BLaER1 treated with 17β-estradiol and CSF1 and Interleukin-3, amounts not matched to agents 10 nM and 100 nM (cell line): ENCODE results near the gene FLT4.

ENCODE experiments used
- H3K27ac ChIP-seq, 11 experiments: shearing (Covaris generic); formaldehyde crosslinking; 2 replicates each; pipeline ENCODE4 v1.8.1; 2022
- H3K27me3 ChIP-seq, 11 experiments: shearing (Covaris generic); formaldehyde crosslinking; 2 replicates each; pipeline ENCODE4 v1.8.1; 2022
- H3K36me3 ChIP-seq, 11 experiments: shearing (Covaris generic); formaldehyde crosslinking; 2 replicates each; pipeline ENCODE4 v1.8.1; 2022
- H3K4me1 ChIP-seq, 10 experiments: shearing (Covaris generic); formaldehyde crosslinking; 2 replicates each; pipeline ENCODE4 v1.8.1; 2022
- H3K4me2 ChIP-seq, 11 experiments: shearing (Covaris generic); formaldehyde crosslinking; 2 replicates each; pipeline ENCODE4 v1.8.1; 2022
- H3K4me3 ChIP-seq, 10 experiments: shearing (Covaris generic); formaldehyde crosslinking; 2 replicates each; pipeline ENCODE4 v1.8.1; 2022
- H3K9ac ChIP-seq, 11 experiments: shearing (Covaris generic); formaldehyde crosslinking; 2 replicates each; pipeline ENCODE4 v1.8.1; 2022
- H3K9me3 ChIP-seq, 11 experiments: shearing (Covaris generic); formaldehyde crosslinking; replicated peaks in 1 of 11; 2 replicates each; pipeline ENCODE4 v1.8.1; 2022
- H4K20me1 ChIP-seq, 11 experiments: shearing (Covaris generic); formaldehyde crosslinking; 2 replicates each; pipeline ENCODE4 v1.8.1; 2022
- Cebpa-rat ChIP-seq, 11 experiments: shearing (Covaris generic); IDR thresholded peaks; 2 replicates each; pipeline ENCODE4 v1.8.1; 2022

FLT4 gene

GRCh38 chr5:180646963-180647305, 2.5 kb downstream of the FLT4 start:
- no peak overlapping the region for H3K27ac ChIP-seq
- H3K9ac ChIP-seq, result no peak overlapping the region
- H4K20me1 ChIP-seq, result peaks cover 0 to 26% (median 0%) of the 10 kb centered on the region in 11 experiments; a peak in 6 of 22 replicates
- no peak for TF ChIP-seq Cebpa-rat (IDR thresholded peaks at IDR 0.05)
- H3K4me1 ChIP-seq, result peaks cover 0 to 23% (median 11%) of the 10 kb centered on the region in 10 experiments; a peak in 11 of 20 replicates
- H3K36me3 ChIP-seq, result no peaks in the 10 kb centered on the region
- peaks cover 55 to 79% (median 75%) of the 10 kb centered on the region in 11 experiments for H3K27me3 ChIP-seq
- peaks cover 0 to 7% (median 0%) of the 10 kb centered on the region in 11 experiments; a peak in 4 of 22 replicates for H3K9me3 ChIP-seq
- no peak overlapping the region; a peak in 1 of 22 replicates for H3K4me2 ChIP-seq
- no peak overlapping the region for H3K4me3 ChIP-seq

DNA sequence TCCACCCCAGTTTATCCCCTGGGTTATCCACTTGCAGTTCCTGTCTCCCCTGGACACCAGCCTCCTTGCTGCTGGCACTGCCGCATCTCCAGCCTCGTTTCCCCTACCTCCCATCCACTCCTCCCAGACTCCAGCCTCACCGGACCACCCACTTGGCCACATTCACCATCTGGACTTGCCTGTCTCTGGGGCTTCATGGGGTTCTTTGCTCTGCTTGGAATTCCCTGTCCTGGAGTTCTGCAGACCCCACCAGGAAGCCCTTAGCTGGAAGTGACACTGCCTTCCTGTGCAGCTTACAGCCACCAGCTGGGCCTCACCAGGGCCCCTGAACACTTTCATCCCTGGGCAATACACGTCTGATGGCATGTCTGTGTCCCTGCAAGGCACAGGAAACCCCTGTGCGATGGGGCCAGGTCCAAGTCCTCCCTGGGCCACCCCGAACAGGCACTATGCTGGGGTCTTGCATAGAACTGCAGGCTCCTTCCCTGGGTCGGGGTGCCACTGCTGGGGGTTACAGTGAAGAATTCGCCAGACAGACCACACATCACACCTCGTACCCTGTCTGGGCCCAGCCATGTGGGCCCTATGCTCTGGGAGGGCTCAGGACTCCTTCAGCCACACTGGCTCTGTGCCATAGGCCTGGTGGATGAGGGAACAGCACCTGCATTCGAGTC, 3.0 kb downstream of the FLT4 start:
- H3K4me3 ChIP-seq, result no peak overlapping the region
- H3K4me1 ChIP-seq, result peaks cover 0 to 23% (median 11%) of the 10 kb centered on the region in 10 experiments; a peak in 11 of 20 replicates
- no peak overlapping the region for H3K9ac ChIP-seq
- peak overlapping the region in 1 of 11 experiments; percentile 10; a peak in 1 of 22 replicates for H3K4me2 ChIP-seq
- no peak overlapping the region for H3K27ac ChIP-seq
- H4K20me1 ChIP-seq, result peaks cover 0 to 26% (median 0%) of the 10 kb centered on the region in 11 experiments; a peak in 6 of 22 replicates
- H3K9me3 ChIP-seq, result peaks cover 0 to 7% (median 0%) of the 10 kb centered on the region in 11 experiments; a peak in 4 of 22 replicates
- peaks cover 52 to 73% (median 70%) of the 10 kb centered on the region in 11 experiments for H3K27me3 ChIP-seq
- H3K36me3 ChIP-seq, result no peaks in the 10 kb centered on the region
- no peak for TF ChIP-seq Cebpa-rat (IDR thresholded peaks at IDR 0.05)

DNA sequence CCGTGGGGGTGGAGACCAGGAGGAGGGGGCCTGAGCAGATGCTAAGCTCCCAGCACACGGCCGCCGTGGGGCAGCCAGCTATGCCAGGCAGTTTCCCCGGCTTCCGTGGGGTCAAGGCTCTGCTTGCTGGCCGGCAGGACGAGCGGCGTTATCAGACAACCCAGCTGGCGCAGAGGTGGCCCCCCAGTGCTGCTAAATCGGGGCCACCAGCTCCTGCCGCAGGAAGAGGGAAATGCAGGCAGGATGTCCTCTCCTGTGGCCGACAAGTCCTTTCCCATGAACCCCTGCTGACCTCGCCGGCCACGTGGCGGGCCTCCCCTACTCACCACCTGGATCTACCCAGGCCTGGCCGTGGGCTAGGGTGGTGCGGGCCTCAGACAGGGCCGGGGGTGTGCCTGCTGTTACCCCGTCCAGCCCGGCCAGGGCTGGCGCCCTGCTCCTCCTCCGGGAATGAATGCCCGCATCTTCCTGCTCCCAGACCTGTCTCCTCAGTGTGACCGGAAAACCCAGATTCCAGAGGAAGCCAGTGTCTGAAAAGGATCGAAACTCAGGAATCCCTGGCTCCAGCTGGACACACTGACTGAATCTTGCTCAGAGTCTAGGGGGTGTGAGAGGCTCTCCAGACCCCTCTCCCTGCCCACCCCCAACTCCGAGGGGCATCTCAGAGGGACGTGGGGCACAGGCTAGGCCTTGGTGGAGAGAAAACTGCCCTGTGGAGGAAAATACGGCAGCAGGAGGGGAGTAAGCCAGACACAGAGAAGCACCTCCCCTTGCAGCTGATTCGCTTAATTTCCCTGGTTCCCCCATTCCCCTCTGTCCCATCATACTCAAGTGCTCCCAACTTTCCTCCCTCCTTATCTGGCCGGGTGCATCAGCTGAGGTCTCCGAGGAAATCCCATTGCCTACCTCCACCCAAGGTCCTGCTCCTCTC, 3.9 kb downstream of the FLT4 start:
- no peak for TF ChIP-seq Cebpa-rat (IDR thresholded peaks at IDR 0.05)
- Histone ChIP-seq H3K4me1 (peaks cover 0 to 24% (median 12%) of the 10 kb centered on the region in 10 experiments; a peak in 12 of 20 replicates), H3K4me3 (no peak overlapping the region), H3K4me2 (peak overlapping the region in 4 of 11 experiments; percentile 18 to 40 (median 34); a peak in 3 of 22 replicates), H3K27ac (no peak overlapping the region), H3K36me3 (no peaks in the 10 kb centered on the region), H4K20me1 (peaks cover 0 to 22% (median 0%) of the 10 kb centered on the region in 11 experiments; a peak in 6 of 22 replicates), H3K9ac (no peak overlapping the region), H3K27me3 (peaks cover 43 to 65% (median 61%) of the 10 kb centered on the region in 11 experiments), H3K9me3 (peaks cover 0 to 7% (median 0%) of the 10 kb centered on the region in 11 experiments; a peak in 4 of 22 replicates)

- Histone ChIP-seq H3K9ac (no peak overlapping the region), H3K27me3 (peaks cover 38 to 58% (median 54%) of the 10 kb centered on the region in 11 experiments), H3K36me3 (no peaks in the 10 kb centered on the region), H3K4me2 (peak overlapping the region in 4 of 11 experiments; percentile 18 to 40 (median 34); a peak in 2 of 22 replicates), H3K4me1 (peaks cover 3 to 27% (median 15%) of the 10 kb centered on the region in 10 experiments; a peak in 19 of 20 replicates), H3K4me3 (no peak overlapping the region), H4K20me1 (peaks cover 0 to 22% (median 0%) of the 10 kb centered on the region in 11 experiments; a peak in 6 of 22 replicates), H3K27ac (no peak overlapping the region), H3K9me3 (peaks cover 0 to 7% (median 0%) of the 10 kb centered on the region in 11 experiments; a peak in 4 of 22 replicates)
- TF ChIP-seq Cebpa-rat (IDR thresholded peaks at IDR 0.05), result no peak
Measured at GRCh38 chr5:180644825-180645273, 4.6 kb downstream of the FLT4 start.

- Histone ChIP-seq H3K9me3 (peaks cover 0 to 7% (median 0%) of the 10 kb centered on the region in 11 experiments; a peak in 4 of 22 replicates), H4K20me1 (peaks cover 0 to 22% (median 0%) of the 10 kb centered on the region in 11 experiments; a peak in 6 of 22 replicates), H3K27me3 (peaks cover 34 to 52% (median 49%) of the 10 kb centered on the region in 11 experiments), H3K27ac (no peak overlapping the region), H3K4me3 (no peak overlapping the region), H3K9ac (no peak overlapping the region), H3K4me2 (no peak overlapping the region), H3K36me3 (no peaks in the 10 kb centered on the region), H3K4me1 (peaks cover 7 to 30% (median 18%) of the 10 kb centered on the region in 10 experiments; a peak in 19 of 20 replicates)
- no peak for TF ChIP-seq Cebpa-rat (IDR thresholded peaks at IDR 0.05)
Measured at GRCh38 chr5:180644129-180644824, 5.1 kb downstream of the FLT4 start.

DNA sequence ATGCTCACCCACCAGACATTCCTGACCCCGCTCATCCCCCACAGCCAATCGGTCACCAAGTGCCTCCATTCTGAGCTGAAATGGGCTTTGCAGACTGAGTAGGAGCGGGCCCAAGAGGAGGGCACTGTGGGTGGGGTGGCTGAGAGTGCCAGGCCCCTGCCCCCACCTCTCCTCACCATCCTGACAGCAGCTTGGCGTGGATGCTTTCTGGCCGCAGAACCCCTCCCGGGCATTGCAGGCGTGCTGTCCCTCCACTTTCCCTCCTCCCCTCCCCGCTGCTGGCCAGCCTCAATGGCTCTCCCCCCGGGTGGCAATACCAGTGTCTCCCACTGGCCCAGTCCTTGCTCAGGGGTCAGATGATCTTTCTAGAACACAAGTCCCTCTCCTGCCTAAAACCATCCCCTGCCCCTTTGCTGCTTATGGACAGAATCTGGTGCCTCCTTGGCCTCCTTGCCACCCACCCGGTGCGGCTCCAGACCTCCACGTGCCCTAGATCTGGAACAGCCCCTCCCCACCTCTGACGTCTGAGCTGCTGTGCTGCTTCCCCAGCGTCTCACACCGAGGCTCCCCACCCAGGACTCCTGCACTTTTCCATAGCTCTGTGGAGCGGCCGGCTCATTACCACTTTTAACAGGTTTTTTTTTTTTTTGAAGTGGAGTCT, 6.1 kb downstream of the FLT4 start:
- Histone ChIP-seq H3K9ac (no peak overlapping the region), H3K36me3 (no peaks in the 10 kb centered on the region), H3K4me2 (no peak overlapping the region), H3K4me1 (peaks cover 7 to 35% (median 23%) of the 10 kb centered on the region in 10 experiments; a peak in 19 of 20 replicates), H3K4me3 (no peak overlapping the region), H4K20me1 (peaks cover 0 to 16% (median 0%) of the 10 kb centered on the region in 11 experiments; a peak in 6 of 22 replicates), H3K27ac (no peak overlapping the region), H3K9me3 (0 out of 22 replicates have a peak, but pooled peaks cover 0 to under 1% (median 0%) of the 10 kb centered on the region in 11 experiments), H3K27me3 (peaks cover 25 to 42% (median 39%) of the 10 kb centered on the region in 11 experiments)
- no peak for TF ChIP-seq Cebpa-rat (IDR thresholded peaks at IDR 0.05)

GRCh38 chr5:180642779-180643178, 6.6 kb downstream of the FLT4 start:
- Histone ChIP-seq H3K9ac (no peak overlapping the region), H3K27ac (no peak overlapping the region), H4K20me1 (peaks cover 0 to 16% (median 0%) of the 10 kb centered on the region in 11 experiments; a peak in 5 of 22 replicates), H3K27me3 (peaks cover 19 to 37% (median 34%) of the 10 kb centered on the region in 11 experiments), H3K4me1 (peaks cover 7 to 41% (median 28%) of the 10 kb centered on the region in 10 experiments; a peak in 19 of 20 replicates), H3K4me2 (no peak overlapping the region), H3K9me3 (no peaks in the 10 kb centered on the region), H3K4me3 (no peak overlapping the region), H3K36me3 (no peaks in the 10 kb centered on the region)
- no peak for TF ChIP-seq Cebpa-rat (IDR thresholded peaks at IDR 0.05)
